GM18870 (cell line): Measurements from ENCODE around the gene COL9A2.

Source experiments
- ATAC-seq: cut with Tn5 transposase; IDR thresholded peaks from one replicate; pipeline ENCODE4 v1.9.1; 2021; ENCODE audit warnings: moderate library complexity; ENCODE audit not compliant: unreplicated experiment

Gene COL9A2

DNA sequence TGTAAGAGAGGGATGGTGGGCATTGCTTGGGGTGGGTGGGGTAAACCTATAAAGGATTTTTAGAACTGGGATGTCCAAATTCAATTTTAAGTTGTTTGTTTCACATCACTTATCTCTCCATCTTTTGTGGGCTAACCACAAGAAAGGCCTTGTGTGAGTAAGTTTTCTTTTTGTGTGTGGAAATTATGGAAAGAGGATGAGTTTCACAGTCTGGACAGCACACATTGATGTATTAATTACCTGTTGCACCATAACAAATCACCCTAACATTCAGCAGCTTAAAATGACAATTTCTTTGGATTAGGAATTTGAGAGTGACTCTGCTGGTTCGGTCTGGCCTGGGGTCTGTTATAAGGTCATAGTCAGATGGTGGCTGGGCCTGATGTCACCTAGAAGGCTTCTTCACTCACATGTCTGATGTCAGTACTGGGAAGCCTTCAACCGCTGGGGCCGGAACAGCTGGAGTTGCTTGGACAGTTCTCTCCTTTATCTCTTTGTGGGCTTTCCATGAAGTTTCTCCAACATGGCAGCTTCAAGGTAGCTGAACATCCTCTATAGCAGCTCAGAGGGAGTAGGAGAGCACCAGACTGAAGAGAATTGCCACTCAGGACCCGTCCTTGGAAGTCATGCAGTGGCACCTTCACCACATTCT, 2.0 kb upstream of the COL9A2 start:
- no peak for ATAC-seq

- ATAC-seq, result no peak
These were observed 1.4 kb upstream of the COL9A2 start for GRCh38 chr1:40318476-40318875.

DNA sequence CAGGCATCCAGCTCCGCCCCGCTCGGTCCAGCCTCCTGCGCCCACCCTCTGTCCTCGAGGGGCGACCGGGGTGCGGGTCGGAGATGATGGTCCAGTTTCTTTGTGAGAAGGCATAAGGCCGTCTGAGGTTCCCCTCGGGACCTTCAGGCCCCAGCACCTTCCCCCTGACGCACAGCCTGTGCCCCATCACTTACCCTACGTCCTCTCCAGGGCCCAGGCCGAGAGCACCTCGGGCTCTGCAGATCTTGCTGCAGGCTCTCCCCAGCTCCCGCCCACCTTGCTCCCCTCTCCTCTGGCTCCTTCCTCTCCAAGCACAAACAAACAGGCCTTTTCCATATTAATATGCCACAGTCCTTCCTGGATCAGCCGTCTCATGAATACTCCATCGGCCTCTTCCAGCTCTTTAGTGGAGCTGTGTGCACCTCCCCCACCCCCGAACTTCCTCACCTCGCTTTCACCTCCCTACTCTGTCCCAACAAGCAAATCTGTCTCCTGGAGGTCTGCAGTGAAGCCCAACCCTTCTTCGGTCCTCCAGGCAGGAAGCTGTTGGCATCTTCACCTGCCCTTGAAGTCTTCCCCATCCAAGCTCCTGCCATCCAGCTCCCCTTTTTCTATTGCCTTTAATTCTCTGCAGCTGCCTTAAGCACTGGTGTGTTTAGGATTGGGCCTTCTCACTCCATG, 448 bp upstream of the COL9A2 start:
- ATAC-seq, result no peak

GRCh38 chr1:40315795-40316594, 1.1 kb downstream of the COL9A2 start:
- no peak for ATAC-seq

GRCh38 chr1:40315239-40315794, 1.8 kb downstream of the COL9A2 start:
- no peak for ATAC-seq

DNA sequence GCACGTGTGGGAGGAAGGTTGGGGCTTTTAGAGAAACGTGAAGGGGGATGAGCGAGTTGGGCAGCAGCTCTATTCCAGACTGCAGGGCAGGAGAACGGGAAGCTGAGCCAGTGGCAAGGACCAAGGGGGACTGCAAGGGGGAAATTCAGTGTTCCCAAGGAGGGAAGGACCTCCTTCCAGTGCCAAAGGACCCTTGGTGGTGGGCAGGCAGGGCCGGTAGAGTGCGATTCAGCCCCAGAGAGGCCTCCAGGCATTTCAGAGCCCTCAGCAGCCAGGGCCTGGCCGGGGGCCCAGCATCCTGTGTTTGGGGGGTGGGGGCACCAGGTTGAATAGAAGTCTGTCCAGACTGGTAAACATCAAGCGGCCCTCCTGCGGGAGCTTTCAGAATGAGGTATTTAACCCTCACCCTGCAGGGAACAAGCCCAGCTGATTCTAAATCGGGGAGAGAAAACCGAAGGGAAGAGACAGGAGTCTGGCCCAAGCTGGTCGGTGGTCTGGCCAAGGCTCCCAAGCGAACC, 2.3 kb downstream of the COL9A2 start:
- no peak for ATAC-seq

DNA sequence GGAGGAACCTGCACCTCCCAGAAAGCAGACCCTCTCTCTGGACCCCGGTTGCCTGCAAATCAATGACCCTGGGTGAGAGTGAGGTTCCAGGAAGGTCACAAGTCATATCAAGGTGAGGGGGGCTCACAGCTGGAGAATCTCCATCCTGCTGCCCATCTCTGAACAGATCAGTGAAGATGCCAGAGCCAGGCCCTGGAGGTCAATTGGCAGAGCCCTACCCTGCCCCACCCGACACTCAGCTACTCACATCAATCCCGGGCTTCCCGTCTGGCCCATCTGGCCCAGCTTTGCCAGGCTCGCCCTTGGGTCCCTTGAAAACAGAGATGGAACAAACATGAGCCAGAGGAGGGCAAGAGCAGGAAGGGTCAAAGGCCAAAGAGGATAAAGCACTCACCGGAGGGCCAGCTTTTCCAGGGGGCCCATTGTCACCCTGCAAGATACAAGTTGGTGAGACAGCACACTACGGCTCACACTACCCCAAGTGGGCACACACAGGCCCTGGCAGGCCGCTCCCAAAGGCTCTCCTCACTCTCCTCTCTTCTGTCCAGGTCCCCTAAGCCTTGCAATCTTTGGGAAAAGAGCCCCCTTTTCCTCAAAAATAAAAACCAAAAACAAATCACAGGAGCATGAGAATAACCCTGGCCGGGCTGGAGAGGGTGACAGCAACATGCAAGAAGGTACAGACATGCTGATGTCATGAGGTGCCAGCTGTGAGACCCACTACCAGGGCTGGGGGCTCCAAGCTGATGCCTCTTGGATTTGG, 2.9 kb downstream of the COL9A2 start:
- ATAC-seq, result no peak

GRCh38 chr1:40313329-40313957, 3.6 kb downstream of the COL9A2 start:
- ATAC-seq, result no peak

DNA sequence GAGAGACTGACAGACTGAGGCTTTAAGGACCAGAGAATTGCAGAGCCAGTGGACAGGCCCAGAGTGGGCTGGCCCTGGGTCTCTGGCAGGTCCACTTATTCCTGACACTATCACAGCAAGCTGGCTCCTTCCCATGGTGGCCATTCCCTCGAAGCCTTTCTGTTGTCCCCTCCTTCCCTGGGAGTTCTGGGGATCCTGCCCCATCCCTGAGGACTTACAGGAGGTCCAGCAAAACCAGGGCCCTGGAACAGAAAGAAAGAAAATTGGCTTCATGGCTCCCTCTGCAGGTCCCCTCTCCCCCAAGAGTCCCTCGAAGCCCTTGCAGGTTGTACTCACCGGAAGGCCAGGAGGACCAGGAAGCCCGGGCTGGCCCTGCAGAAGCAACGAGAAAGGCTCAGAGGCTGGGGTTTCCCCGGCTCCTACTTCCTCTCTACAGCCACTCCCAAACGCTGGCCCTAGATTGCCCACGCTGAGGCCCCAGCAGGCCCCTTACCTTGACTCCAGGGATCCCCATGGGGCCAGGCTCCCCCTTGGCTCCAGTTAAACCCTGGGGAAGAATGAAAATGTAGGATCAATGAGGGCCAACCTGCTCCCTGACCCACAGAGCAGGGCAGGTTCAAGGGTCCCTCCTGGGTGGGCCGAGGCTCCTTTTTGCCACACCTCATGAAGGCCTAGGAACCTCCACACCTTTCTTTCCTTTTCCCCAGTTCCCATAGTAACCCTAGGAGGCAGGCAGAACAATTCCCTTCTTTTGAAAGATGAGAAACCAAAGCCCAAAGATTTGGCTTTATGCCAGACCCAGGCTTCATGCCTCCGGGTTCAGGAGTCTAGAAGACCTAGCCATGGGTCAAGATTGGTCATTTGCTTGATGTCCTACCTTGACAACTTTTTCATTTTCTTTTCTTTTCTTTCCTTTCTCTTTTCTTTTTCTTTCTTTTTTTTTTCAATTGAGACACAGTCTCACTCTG, 4.6 kb downstream of the COL9A2 start:
- ATAC-seq, result no peak

DNA sequence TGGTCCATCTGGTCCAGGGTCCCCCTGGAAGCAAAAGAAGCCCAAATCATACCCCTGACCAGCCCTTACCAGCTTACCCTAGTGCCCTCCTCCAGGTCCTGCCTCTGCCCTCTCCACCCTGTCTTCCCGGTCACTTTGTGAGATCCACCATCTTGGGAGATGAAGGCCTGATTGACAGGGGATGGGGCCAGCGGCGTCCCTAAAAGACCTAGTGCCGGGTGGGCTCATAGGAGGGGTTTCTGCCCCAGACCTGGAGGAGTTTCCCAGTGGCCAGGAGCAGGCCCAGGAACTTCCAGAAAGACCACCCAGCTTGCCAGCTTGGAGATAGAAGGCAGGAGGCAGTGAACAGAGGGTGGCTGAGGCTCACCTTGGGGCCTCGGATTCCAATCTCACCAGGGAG, 5.4 kb downstream of the COL9A2 start:
- ATAC-seq, result no peak

- ATAC-seq, result no peak
These were observed 6.0 kb downstream of the COL9A2 start for GRCh38 chr1:40310983-40311642.

- ATAC-seq, result no peak
These were observed 7.0 kb downstream of the COL9A2 start for GRCh38 chr1:40310129-40310461.

DNA sequence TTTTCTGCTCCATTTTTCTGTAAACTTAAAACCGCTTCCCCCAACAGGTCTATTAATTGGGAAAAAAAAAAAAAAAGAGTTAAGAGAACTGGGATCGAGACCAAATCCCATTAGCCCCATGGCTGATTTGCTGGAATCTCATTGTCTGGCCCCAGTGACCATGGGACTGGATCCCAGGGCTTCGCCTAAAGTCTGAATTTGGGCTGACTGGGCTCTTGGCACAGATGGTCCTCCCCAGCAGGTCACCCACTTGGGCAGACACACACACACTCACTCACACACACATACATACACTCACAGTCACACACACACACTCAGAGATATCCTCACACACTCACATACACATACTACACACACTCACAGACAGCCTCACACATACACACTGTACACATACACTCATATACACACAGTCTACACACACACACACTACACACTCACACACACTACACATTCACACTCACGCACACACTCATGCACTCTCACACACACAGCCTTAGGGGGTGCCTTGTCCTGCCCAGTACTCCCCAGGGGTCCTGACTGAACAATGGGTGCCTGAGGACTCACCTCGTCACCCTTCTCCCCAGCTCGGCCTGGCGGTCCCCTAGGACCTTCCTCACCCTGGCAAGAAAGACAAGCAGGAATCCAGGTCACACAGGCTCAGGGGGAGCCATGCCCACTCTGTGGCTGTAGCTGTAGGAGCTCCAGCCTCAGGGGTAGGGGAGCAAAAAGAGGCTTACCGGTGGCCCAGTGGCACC, 7.5 kb downstream of the COL9A2 start:
- no peak for ATAC-seq

- ATAC-seq, result no peak
These were observed 8.9 kb downstream of the COL9A2 start for GRCh38 chr1:40308036-40308727.

DNA sequence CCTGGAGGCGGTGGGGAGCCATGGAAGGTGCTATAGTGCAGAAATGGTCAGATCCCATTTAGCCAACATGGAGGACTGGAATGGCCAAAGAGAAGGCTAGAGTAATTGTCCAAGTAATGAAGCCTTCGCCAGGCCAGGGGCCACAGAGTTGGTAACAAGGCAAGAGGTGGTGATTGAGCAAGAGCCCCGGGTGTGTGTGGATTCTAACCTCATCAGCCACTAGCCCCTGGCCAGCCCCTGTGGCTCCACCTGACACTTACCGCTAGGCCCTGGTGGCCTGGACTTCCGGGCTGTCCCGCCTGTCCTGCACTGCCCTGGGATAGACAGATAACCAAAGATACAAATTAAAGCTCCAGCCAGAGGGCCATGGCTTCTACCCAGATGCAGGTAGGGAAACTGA, 9.9 kb downstream of the COL9A2 start:
- ATAC-seq, result no peak

DNA sequence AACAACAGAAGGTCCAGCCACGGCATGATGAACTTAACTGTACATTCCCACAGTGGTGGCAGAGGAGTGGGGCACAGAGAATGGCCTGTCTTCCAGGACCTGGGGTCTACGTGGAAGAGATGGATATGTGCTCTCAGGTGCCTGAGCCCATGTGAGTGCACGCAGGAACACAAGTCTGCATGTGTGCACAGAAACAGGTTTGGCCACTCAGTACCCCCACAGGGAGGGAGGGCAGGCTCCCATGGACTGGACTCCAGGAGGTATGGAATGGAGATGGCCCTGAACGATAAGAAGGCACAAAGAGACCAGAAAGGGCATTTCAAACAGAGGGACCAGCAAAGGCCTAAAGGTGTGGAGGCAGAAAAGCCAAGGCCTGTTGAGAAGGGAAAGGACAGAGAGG, 10.8 kb downstream of the COL9A2 start:
- ATAC-seq, result no peak

- no peak for ATAC-seq
These were observed 11.2 kb downstream of the COL9A2 start for GRCh38 chr1:40305871-40306270.
